Measurements from ENCODE around the gene WDR59.

Gene WDR59

DNA sequence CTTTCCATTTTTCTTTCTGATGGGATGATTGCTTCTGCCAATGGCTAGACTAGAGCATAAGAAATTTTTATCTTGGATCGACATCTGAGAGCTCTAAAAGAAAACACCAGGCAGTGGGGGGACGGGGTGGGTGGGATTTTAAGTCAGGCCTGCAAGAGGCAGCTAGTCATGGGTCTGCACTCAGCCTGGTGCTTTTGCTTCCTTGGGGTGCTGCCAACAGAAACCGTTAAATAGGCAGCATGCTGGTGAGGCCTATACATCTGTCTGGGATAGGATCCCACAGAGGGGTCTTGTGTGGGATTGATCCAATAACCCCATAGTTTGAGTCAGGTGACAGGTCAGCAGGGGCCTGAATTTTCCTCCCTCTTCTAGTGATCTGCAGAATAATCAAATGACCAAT lies 40.8 kb upstream of the WDR59 start:
- TF ChIP-seq, protein P1, sequence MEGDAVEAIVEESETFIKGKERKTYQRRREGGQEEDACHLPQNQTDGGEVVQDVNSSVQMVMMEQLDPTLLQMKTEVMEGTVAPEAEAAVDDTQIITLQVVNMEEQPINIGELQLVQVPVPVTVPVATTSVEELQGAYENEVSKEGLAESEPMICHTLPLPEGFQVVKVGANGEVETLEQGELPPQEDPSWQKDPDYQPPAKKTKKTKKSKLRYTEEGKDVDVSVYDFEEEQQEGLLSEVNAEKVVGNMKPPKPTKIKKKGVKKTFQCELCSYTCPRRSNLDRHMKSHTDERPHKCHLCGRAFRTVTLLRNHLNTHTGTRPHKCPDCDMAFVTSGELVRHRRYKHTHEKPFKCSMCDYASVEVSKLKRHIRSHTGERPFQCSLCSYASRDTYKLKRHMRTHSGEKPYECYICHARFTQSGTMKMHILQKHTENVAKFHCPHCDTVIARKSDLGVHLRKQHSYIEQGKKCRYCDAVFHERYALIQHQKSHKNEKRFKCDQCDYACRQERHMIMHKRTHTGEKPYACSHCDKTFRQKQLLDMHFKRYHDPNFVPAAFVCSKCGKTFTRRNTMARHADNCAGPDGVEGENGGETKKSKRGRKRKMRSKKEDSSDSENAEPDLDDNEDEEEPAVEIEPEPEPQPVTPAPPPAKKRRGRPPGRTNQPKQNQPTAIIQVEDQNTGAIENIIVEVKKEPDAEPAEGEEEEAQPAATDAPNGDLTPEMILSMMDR (IDR thresholded peaks at IDR 0.05; ENCODE audit: low read depth, low read length) = no peak
- in situ Hi-C loops (cut with HindIII; ENCODE audit: low sequenced_read_pairs) = no loop called here
- peak; percentile 68 for DNase-seq (ENCODE audit: low read depth, low spot score)
- no peak overlapping the region for H3K4me3 ChIP-seq (ENCODE audit: low read depth, low read length)

DNA sequence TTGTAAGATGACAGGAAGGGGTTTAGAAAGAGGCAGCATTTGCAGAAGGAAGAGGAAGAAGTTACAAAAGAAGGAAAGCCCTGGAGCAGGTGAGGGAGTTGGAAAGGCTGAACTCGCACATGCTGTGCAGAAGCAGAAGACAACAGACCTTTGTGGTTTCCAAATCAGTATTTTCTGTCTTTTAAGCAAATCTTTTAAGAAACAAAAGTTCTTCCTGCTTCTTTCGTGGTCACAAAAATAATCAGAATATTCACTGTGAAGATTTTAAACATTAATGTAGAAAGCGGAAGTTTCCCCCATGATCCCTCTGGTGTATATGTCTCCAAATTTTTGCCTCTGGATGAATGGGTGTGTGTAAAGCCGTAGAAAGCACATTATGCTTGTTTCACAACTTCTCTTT lies 39.7 kb upstream of the WDR59 start:
- DNase-seq (ENCODE audit: low read depth, low spot score) = no peak
- TF ChIP-seq, protein P1 (IDR thresholded peaks at IDR 0.05; ENCODE audit: low read depth, low read length) = no peak
- no peak overlapping the region for H3K4me3 ChIP-seq (ENCODE audit: low read depth, low read length)
- in situ Hi-C loops (cut with HindIII; ENCODE audit: low sequenced_read_pairs) = no loop called here

DNA sequence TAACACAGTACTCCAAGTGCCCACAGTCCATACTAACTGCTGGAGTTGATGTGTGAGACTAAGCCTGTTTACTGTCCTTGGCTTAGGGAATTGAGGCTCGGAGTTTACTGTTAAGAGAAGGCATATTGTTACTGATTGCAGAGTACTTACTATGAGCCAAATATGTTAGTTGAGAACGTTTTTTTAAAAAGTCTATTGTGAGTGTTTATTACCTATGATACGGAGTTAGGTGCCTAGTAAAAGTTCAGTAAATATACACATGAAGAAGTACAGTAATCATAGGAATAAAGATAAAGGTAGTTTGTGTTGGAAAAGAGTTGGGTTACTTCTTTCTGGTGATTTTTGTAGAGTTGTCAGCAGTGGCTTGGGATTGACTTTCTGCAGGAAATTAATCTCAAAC lies 39.3 kb upstream of the WDR59 start:
- in situ Hi-C loops (cut with HindIII; ENCODE audit: low sequenced_read_pairs) = no loop called here
- TF ChIP-seq, protein P1 (IDR thresholded peaks at IDR 0.05; ENCODE audit: low read depth, low read length) = no peak

GRCh38 chr16:75023009-75023408 lies 38.1 kb upstream of the WDR59 start:
- TF ChIP-seq, protein P1 (IDR thresholded peaks at IDR 0.05; ENCODE audit: low read depth, low read length) = no peak
- no peak overlapping the region for H3K4me3 ChIP-seq (ENCODE audit: low read depth, low read length)
- no peak for DNase-seq (ENCODE audit: low read depth, low spot score)
- in situ Hi-C loops (cut with HindIII; ENCODE audit: low sequenced_read_pairs) = no loop called here

More for the DNA sequence above, 39.3 kb upstream of the WDR59 start:
- H3K4me3 ChIP-seq (ENCODE audit: low read depth, low read length) = no peak overlapping the region
- no peak for DNase-seq (ENCODE audit: low read depth, low spot score)

DNA sequence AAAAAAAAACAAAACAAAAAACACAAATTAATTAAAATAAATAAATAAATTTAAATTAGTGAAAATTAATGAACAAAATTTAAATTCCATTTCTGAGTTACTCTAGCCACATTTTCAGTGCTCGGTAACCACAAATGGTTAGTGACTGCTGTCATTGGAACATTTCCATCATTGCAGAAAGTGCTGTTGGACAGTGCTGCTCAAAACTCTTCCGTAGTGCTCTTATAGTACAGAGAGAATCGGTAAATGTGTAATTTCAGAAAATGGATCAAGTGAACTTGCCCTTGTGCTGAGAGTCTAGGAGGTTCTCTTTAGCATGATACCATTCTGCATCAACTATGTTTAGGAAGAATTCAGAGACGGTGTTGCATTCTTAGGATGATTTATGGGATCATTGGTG lies 37.6 kb upstream of the WDR59 start:
- DNase-seq (ENCODE audit: low read depth, low spot score) = no peak
- TF ChIP-seq, protein P1 (IDR thresholded peaks at IDR 0.05; ENCODE audit: low read depth, low read length) = no peak
- in situ Hi-C loops (cut with HindIII; ENCODE audit: low sequenced_read_pairs) = no loop called here
- no peak overlapping the region for H3K4me3 ChIP-seq (ENCODE audit: low read depth, low read length)

GRCh38 chr16:75021410-75021809 lies 36.5 kb upstream of the WDR59 start:
- TF ChIP-seq, protein P1 (IDR thresholded peaks at IDR 0.05; ENCODE audit: low read depth, low read length) = no peak
- no peak for DNase-seq (ENCODE audit: low read depth, low spot score)
- no peak overlapping the region for H3K4me3 ChIP-seq (ENCODE audit: low read depth, low read length)
- in situ Hi-C loops (cut with HindIII; ENCODE audit: low sequenced_read_pairs) = no loop called here

DNA sequence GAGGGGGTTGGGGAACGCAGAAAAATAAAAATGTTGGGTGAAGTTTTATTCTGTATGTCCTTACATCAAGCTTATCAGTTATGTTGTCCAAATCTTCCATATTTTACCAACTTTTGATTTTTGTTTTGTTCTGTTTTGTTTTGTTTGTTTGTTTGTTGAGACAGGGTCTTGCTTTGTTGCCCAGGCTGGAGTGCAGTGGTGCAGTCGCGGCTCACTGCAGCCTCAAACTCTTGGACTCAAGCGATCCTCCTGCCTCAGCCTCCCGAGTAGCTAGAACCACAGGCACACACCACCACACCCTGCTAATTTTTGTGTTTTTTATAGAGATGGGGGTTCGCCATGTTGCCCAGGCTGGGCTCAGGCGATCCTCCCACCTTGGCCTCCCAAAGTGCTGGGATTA lies 34.7 kb upstream of the WDR59 start:
- in situ Hi-C loops (cut with HindIII; ENCODE audit: low sequenced_read_pairs) = no loop called here
- no peak overlapping the region for H3K4me3 ChIP-seq (ENCODE audit: low read depth, low read length)
- TF ChIP-seq, protein P1 (IDR thresholded peaks at IDR 0.05; ENCODE audit: low read depth, low read length) = no peak

More for the DNA sequence above, 34.7 kb upstream of the WDR59 start:
- DNase-seq (ENCODE audit: low read depth, low spot score) = no peak
